PC-3 (cell line): Measurements from ENCODE around the gene OTOF. TPM values are rescaled to one million over a fixed set of nuclear protein-coding genes. Genes with fewer than 3 reads are reported as not detected.

Experiments
- ATAC-seq: fragments of 200-7000 bp; cut with Tn5 transposase; 2 replicates; pipeline ENCODE4 v1.9.1; 2020; ENCODE audit warnings: mild to moderate bottlenecking, moderate library complexity
- BruUV-seq: library from RNA; stranded (reverse); fragments of 400-500 nt; replicated peaks from 2 replicates; lab custom pipeline; 2021; lab: Mats Ljungman, UMichigan
- CTCF ChIA-PET: fragments of 300-600 bp; sonication (Branson Sonifier 250); formaldehyde crosslinking; loops from one replicate; lab custom pipeline; 2022; ENCODE audit warnings: antibody characterized with exemption; lab: Charles Lee
- POLR2A ChIA-PET: fragments of 300-600 bp; sonication (Branson Sonifier 250); formaldehyde crosslinking; loops from one replicate; lab custom pipeline; 2022; ENCODE audit warnings: antibody characterized with exemption; ENCODE audit not compliant: unreplicated experiment; lab: Charles Lee
- DNase-seq: peaks from one replicate; pipeline ENCODE4 v3.0.0-alpha.2; 2015
- H2AFZ ChIP-seq: fragments of 300-600 bp; sonication (generic); 2 replicates; pipeline ENCODE4 v1.6.0; 2016; ENCODE audit warnings: antibody characterized with exemption, low read length
- H3F3A ChIP-seq: fragments of 300-600 bp; sonication (generic); one replicate; pipeline ENCODE4 v1.6.0; 2017; ENCODE audit warnings: antibody characterized with exemption, low read length, control low read depth, mild to moderate bottlenecking; ENCODE audit not compliant: unreplicated experiment
- H3K27ac ChIP-seq: fragments of 300-600 bp; sonication (generic); 2 replicates; pipeline ENCODE4 v1.5.1; 2016; ENCODE audit warnings: mild to moderate bottlenecking, low read length
- H3K27me3 ChIP-seq: fragments of 300-600 bp; sonication (generic); 2 replicates; pipeline ENCODE4 v1.6.1; 2016; ENCODE audit warnings: low read length, mixed read lengths
- H3K36me3 ChIP-seq: fragments of 300-600 bp; sonication (generic); 2 replicates; pipeline ENCODE4 v1.6.1; 2016; ENCODE audit warnings: low read depth, mixed run types, low read length, mixed read lengths
- H3K4me1 ChIP-seq: fragments of 300-600 bp; sonication (generic); 2 replicates; pipeline ENCODE4 v1.5.1; 2016; ENCODE audit warnings: low read length; ENCODE audit not compliant: insufficient read depth
- H3K4me2 ChIP-seq: fragments of 300-600 bp; sonication (generic); 2 replicates; pipeline ENCODE4 v1.6.0; 2016; ENCODE audit warnings: low read length
- H3K4me3 ChIP-seq: fragments of 300-600 bp; sonication (generic); 2 replicates; pipeline ENCODE4 v1.5.1; 2016; ENCODE audit warnings: mild to moderate bottlenecking, low read length, mixed read lengths
- H3K79me2 ChIP-seq: fragments of 300-600 bp; sonication (generic); 2 replicates; pipeline ENCODE4 v1.6.1; 2017; ENCODE audit warnings: low read length, mixed read lengths
- H3K9ac ChIP-seq: fragments of 300-600 bp; sonication (generic); 2 replicates; pipeline ENCODE4 v1.6.0; 2016; ENCODE audit warnings: mild to moderate bottlenecking, low read length
- H3K9me2 ChIP-seq: fragments of 300-600 bp; sonication (generic); replicated peaks from 2 replicates; pipeline ENCODE4 v1.6.1; 2016; ENCODE audit warnings: mixed run types, low read length, mixed read lengths
- H3K9me3 ChIP-seq: fragments of 300-600 bp; sonication (generic); 2 replicates; pipeline ENCODE4 v1.6.1; 2016; ENCODE audit warnings: low read length, mixed read lengths
- H4K20me1 ChIP-seq: fragments of 300-600 bp; sonication (generic); 2 replicates; pipeline ENCODE4 v1.6.1; 2016; ENCODE audit warnings: low read length, mixed read lengths
- EZH2 ChIP-seq: fragments of 300-600 bp; sonication (generic); IDR thresholded peaks from one replicate; pipeline ENCODE4 v1.6.1; 2017; ENCODE audit warnings: antibody characterized with exemption, mild to moderate bottlenecking, low read length; ENCODE audit not compliant: unreplicated experiment
- EZH2phosphoT487 ChIP-seq: fragments of 300-600 bp; sonication (generic); IDR thresholded peaks from 2 replicates; pipeline ENCODE4 v1.6.1; 2018; ENCODE audit warnings: mild to moderate bottlenecking, antibody characterized with exemption, low read length, borderline replicate concordance
- intact Hi-C: fragments of 100-400 bp; cut with micrococcal nuclease; formaldehyde crosslinking; loops from 2 replicates; pipeline ENCODE4 v1.9.0; 2023
- total RNA-seq: library from RNA; depleted of rRNA; stranded (reverse); fragments of >200 nt; gene quantifications from 2 replicates; pipeline ENCODE4 v1.2.3, GENCODE V29; 2014
- TF ChIP-seq, protein P1 (sequence below): fragments of 300-600 bp; sonication (generic); conservative IDR thresholded peaks from 2 replicates; pipeline ENCODE4 v1.5.1; 2017; ENCODE audit warnings: antibody characterized with exemption, low read depth, mild to moderate bottlenecking, low read length

OTOF gene
- total RNA-seq, 1 experiment from 2014 or later, result not detected

DNA sequence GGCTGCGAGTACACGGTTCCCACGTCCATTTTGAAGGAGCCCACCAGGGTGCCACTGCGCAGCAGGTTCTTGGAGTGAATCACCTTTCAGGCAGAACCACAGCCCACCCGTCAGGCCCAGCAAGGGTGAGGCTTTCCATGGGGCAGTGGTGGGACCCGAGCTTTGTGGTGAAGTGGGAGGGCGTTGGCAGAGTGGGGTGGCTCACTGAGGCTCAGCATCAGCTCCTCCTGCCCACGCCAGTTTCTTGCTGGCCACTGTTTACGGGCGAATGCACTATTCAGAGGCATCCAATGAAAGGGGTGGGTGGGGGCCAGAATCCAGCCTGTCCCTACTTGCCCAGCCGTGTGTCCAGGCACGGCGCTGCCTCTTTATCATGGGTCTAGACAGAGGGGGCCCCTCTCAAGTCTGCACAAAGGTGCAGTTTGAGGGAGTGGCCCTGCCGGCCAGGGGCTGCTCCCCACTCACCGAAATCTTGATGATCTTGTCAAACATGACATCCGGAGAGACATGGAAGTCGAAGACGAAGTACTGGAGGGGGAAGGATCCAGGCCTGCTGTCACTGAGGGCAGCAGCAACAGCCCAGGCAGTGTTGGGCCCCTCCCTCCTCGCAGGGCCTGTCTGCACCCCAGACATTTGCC, 11.4 kb upstream of the OTOF start:
- ChIA-PET POLR2A (no interaction called here), CTCF (no interaction called here)
- DNase-seq (no peak), ATAC-seq (no peak)
- no peaks in the 10 kb centered on the region for H3K79me2 ChIP-seq
- no peaks in the 10 kb centered on the region for H3K36me3 ChIP-seq
- intact Hi-C loops, result no loop called here
- H3K4me1 ChIP-seq, result no peaks in the 10 kb centered on the region
- H3K9me3 ChIP-seq, result no peaks in the 10 kb centered on the region
- no peak overlapping the region for H3K27ac ChIP-seq
- peaks cover 3% of the 10 kb centered on the region; the same call in 1 of the 2 replicates for H3K27me3 ChIP-seq
- H3K9ac ChIP-seq, result no peak overlapping the region
- no TSS peak for BruUV-seq
- no peak overlapping the region for H3K4me3 ChIP-seq
- no peaks in the 10 kb centered on the region for H3F3A ChIP-seq
- no peak for TF ChIP-seq EZH2phosphoT487
- TF ChIP-seq, protein P1, sequence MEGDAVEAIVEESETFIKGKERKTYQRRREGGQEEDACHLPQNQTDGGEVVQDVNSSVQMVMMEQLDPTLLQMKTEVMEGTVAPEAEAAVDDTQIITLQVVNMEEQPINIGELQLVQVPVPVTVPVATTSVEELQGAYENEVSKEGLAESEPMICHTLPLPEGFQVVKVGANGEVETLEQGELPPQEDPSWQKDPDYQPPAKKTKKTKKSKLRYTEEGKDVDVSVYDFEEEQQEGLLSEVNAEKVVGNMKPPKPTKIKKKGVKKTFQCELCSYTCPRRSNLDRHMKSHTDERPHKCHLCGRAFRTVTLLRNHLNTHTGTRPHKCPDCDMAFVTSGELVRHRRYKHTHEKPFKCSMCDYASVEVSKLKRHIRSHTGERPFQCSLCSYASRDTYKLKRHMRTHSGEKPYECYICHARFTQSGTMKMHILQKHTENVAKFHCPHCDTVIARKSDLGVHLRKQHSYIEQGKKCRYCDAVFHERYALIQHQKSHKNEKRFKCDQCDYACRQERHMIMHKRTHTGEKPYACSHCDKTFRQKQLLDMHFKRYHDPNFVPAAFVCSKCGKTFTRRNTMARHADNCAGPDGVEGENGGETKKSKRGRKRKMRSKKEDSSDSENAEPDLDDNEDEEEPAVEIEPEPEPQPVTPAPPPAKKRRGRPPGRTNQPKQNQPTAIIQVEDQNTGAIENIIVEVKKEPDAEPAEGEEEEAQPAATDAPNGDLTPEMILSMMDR, result no peak
- TF ChIP-seq EZH2, result no peak
- H3K4me2 ChIP-seq, result no peak overlapping the region
- H3K9me2 ChIP-seq, result no peaks in the 10 kb centered on the region
- H4K20me1 ChIP-seq, result no peaks in the 10 kb centered on the region
- H2AFZ ChIP-seq, result no peak overlapping the region

DNA sequence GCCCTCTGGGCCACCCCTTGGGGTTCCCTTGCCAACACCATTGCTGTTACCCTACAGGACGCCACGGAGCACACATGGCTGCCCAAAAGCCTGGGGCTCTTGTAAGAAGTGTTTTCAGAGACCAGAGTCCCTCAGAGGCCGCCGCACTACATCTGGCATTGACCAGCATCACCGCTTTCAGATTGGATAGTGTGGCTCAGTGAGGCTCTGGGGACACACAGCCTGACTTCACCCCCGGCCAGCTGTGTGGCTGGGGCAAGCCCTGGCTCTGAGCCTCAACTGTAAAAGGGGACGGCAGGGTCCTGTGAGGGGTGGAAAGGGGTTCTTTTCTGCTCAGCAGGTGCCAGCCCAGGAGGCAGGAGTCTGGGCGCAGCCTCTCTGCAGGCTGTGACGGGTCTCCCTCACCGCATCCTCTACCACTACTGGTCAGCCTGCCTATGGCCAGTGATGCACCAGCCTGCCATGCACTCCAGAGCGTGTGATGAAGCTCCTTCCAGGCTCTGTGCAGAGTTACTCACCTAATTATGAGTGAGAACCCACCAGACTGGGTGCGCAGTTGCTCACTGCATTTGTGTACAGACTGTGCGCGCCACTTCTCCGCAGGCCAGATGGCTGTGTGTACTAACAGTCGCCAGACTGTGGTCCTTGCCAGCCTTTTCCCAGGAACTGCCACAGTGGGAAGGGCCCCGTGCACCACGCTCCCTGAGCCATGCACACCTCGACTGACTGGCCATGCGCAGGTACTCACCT, 10.7 kb upstream of the OTOF start:
- Histone ChIP-seq H3K9me3 (no peaks in the 10 kb centered on the region), H3K27me3 (peaks cover 3% of the 10 kb centered on the region; the same call in 1 of the 2 replicates), H4K20me1 (no peaks in the 10 kb centered on the region), H3F3A (no peaks in the 10 kb centered on the region), H3K27ac (no peak overlapping the region), H3K9me2 (no peaks in the 10 kb centered on the region), H2AFZ (no peak overlapping the region), H3K9ac (no peak overlapping the region), H3K36me3 (no peaks in the 10 kb centered on the region), H3K4me3 (no peak overlapping the region), H3K4me2 (no peak overlapping the region), H3K79me2 (no peaks in the 10 kb centered on the region), H3K4me1 (no peaks in the 10 kb centered on the region)
- TF ChIP-seq, protein P1, result no peak
- TF ChIP-seq EZH2 (no peak), EZH2phosphoT487 (no peak)
- CTCF ChIA-PET, result no interaction called here
- no peak for ATAC-seq
- BruUV-seq, result no TSS peak
- POLR2A ChIA-PET, result no interaction called here
- DNase-seq, result no peak
- intact Hi-C loops, result no loop called here

GRCh38 chr2:26487192-26487591, 9.3 kb upstream of the OTOF start:
- BruUV-seq, result no TSS peak
- POLR2A ChIA-PET, result no interaction called here

More at GRCh38 chr2:26487192-26487591, 9.3 kb upstream of the OTOF start:
- no peak overlapping the region for H3K27ac ChIP-seq
- H3K9ac ChIP-seq, result no peak overlapping the region
- TF ChIP-seq EZH2 (no peak), EZH2phosphoT487 (no peak)
- H3K4me3 ChIP-seq, result no peak overlapping the region
- ATAC-seq, result no peak
- H3K4me2 ChIP-seq, result no peak overlapping the region
- no peaks in the 10 kb centered on the region for H3K36me3 ChIP-seq
- intact Hi-C loops, result no loop called here
- no peaks in the 10 kb centered on the region for H4K20me1 ChIP-seq
- no peak overlapping the region for H2AFZ ChIP-seq
- no peak for DNase-seq
- no peaks in the 10 kb centered on the region for H3K9me3 ChIP-seq
- no peaks in the 10 kb centered on the region for H3F3A ChIP-seq
- no peaks in the 10 kb centered on the region for H3K79me2 ChIP-seq
- CTCF ChIA-PET, result no interaction called here
- no peaks in the 10 kb centered on the region for H3K4me1 ChIP-seq
- peaks cover 3% of the 10 kb centered on the region; the same call in 1 of the 2 replicates for H3K27me3 ChIP-seq
- no peaks in the 10 kb centered on the region for H3K9me2 ChIP-seq
